CD4-positive, alpha-beta T cell treated with Interferon alpha-2 for 1 hour (primary cell): ENCODE measurements around the gene BCKDK.
A peak's percentile ranks its signal among the peaks of the same experiment; 100 is the strongest.
"Not testable (repeated sequence)": the region's sequence is repeated elsewhere in the genome, so short reads cannot be mapped to it uniquely, and the experiment has no call there.

ENCODE experiments used
- DNase-seq, 2 donors: peaks; one replicate each; pipeline ENCODE4 v3.0.0-alpha.2; 2020 to 2022

The BCKDK gene

GRCh38 chr16:31129568-31130335 lies 21.6 kb downstream of the BCKDK start:
- no peak for DNase-seq

- no peak for DNase-seq
These were observed 22.2 kb downstream of the BCKDK start for GRCh38 chr16:31130336-31130891.

- DNase-seq, result no peak
These were observed 22.7 kb downstream of the BCKDK start for GRCh38 chr16:31130899-31131298.

- no peak for DNase-seq
These were observed 23.2 kb downstream of the BCKDK start for GRCh38 chr16:31131416-31131815.

- no peak for DNase-seq
These were observed 23.7 kb downstream of the BCKDK start for GRCh38 chr16:31131841-31132271.

GRCh38 chr16:31132303-31132979 lies 24.3 kb downstream of the BCKDK start:
- DNase-seq, result no peak

GRCh38 chr16:31133046-31133501 lies 24.9 kb downstream of the BCKDK start:
- DNase-seq, result no peak

GRCh38 chr16:31134091-31134571 lies 25.9 kb downstream of the BCKDK start:
- DNase-seq, result peak in 1 of 2 donors; percentile 33

GRCh38 chr16:31134625-31135534 lies 26.7 kb downstream of the BCKDK start:
- no peak for DNase-seq

GRCh38 chr16:31135535-31136286 lies 27.5 kb downstream of the BCKDK start, which contains the start of gene PRSS8:
TSS of gene PRSS8 (minus strand) at chr16:31135727. CDS start at chr16:31135498, 229 bp downstream.
- DNase-seq, result no peak

- DNase-seq, result no peak
These were observed 28.1 kb downstream of the BCKDK start for GRCh38 chr16:31136287-31136662.

GRCh38 chr16:31136822-31137499 lies 28.8 kb downstream of the BCKDK start:
- not testable (repeated sequence) for DNase-seq

GRCh38 chr16:31138621-31139578 lies 30.7 kb downstream of the BCKDK start:
- DNase-seq, result no peak

- DNase-seq, result not testable (repeated sequence)
These were observed 32.9 kb downstream of the BCKDK start for GRCh38 chr16:31141071-31141469.

GRCh38 chr16:31141489-31142108 lies 33.4 kb downstream of the BCKDK start:
- no peak for DNase-seq

- peak; percentile 99 for DNase-seq
These were observed 34.2 kb downstream of the BCKDK start for GRCh38 chr16:31142109-31143010.

GRCh38 chr16:31143011-31143693 lies 35.0 kb downstream of the BCKDK start:
- no peak for DNase-seq

- DNase-seq, result no peak
These were observed 35.5 kb downstream of the BCKDK start for GRCh38 chr16:31143694-31144148.
